Astrocyte of the cerebellum (primary cell): ENCODE results near the gene CLCN1.

ENCODE experiments used
- DNase-seq: peaks from one replicate; pipeline ENCODE4 v3.0.0-alpha.2; 2011; ENCODE audit warnings: low read depth
- H3K4me3 ChIP-seq: 2 replicates; pipeline ENCODE4 v1.5.1; 2011; ENCODE audit warnings: mild to moderate bottlenecking, low read depth, low read length, moderate library complexity
- in situ Hi-C: cut with HindIII; loops from 2 replicates; pipeline ENCODE4 v1.10.0; 2017; ENCODE audit warnings: low sequenced_read_pairs
- TF ChIP-seq, protein P1 (sequence below): IDR thresholded peaks from 2 replicates; pipeline ENCODE4 v1.5.1; 2012; ENCODE audit warnings: low read length, low read depth, moderate library complexity, mild to moderate bottlenecking; ENCODE audit errors: missing control alignments

Gene CLCN1

DNA sequence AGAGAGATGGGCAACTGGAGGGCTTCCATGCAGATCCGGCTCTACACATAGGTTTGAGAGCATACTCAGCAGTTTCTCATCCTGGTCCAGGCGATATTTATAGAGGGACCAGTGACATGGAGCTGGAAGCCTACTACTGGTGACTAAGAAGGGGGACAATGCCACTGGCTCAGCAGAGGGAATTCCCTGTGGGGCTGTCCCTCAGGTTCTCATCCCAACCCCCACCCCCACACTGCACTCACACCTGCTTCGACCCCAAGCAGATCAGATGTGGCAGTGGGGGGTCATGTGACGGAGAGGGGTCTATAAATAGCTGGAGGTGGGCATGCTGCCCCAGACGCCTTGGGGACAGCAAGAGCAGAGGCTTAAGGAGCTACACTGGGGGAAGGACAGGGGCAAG is at the start of gene CLCN1:
CLCN1 (plus strand) TSS at position 336 of the 400 bp plus-strand sequence. CDS start 102 bp downstream, outside the sequence.
- no peak for DNase-seq
- in situ Hi-C loops = no loop called here

DNA sequence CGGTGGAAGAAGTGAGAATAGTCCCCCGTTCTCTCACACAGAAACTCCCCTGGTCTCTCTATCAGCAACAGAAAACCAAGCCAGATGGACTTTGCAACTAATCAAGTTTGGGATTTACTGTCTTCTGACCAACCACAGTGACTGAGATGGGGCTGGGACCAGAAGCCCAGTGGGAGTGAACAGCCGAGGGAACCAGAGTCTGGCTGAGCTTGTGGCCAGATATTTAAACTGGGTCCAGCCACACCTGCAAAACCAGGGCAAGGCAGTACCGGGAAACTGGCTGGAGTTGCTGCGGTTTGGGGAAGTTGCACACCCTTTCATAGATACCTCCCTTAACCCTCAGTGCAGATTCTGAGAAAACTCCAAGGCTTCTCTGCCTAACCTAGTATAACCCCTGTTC is 46.7 kb upstream of the CLCN1 start:
- no peak for DNase-seq
- H3K4me3 ChIP-seq = no peak overlapping the region
- in situ Hi-C loops = no loop called here
- TF ChIP-seq, protein P1, sequence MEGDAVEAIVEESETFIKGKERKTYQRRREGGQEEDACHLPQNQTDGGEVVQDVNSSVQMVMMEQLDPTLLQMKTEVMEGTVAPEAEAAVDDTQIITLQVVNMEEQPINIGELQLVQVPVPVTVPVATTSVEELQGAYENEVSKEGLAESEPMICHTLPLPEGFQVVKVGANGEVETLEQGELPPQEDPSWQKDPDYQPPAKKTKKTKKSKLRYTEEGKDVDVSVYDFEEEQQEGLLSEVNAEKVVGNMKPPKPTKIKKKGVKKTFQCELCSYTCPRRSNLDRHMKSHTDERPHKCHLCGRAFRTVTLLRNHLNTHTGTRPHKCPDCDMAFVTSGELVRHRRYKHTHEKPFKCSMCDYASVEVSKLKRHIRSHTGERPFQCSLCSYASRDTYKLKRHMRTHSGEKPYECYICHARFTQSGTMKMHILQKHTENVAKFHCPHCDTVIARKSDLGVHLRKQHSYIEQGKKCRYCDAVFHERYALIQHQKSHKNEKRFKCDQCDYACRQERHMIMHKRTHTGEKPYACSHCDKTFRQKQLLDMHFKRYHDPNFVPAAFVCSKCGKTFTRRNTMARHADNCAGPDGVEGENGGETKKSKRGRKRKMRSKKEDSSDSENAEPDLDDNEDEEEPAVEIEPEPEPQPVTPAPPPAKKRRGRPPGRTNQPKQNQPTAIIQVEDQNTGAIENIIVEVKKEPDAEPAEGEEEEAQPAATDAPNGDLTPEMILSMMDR = no peak

More for the DNA sequence above, at the start of gene CLCN1:
- TF ChIP-seq, protein P1 = no peak
- H3K4me3 ChIP-seq = no peak within 1 kb of the TSS

DNA sequence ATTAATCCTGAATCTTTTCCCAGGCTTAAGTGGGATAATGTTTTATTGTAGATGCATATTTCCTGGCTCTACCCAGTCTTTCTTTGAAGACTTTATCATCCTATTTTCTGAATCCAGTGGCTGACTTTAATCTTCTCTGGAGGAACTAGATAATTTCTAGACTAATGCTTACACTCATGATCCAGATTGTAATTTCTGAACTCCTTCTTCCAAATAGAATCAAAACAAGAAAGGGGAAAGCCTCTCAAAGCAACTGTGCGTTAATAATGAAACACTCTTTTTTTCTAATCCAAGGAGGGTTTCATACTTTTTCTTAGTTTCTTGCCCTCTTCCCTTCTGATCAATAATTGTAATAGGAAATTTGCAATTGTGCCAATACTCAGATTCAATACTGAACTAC is 44.7 kb upstream of the CLCN1 start:
- TF ChIP-seq, protein P1 = no peak
- in situ Hi-C loops = no loop called here
- DNase-seq = no peak
- H3K4me3 ChIP-seq = no peak overlapping the region

DNA sequence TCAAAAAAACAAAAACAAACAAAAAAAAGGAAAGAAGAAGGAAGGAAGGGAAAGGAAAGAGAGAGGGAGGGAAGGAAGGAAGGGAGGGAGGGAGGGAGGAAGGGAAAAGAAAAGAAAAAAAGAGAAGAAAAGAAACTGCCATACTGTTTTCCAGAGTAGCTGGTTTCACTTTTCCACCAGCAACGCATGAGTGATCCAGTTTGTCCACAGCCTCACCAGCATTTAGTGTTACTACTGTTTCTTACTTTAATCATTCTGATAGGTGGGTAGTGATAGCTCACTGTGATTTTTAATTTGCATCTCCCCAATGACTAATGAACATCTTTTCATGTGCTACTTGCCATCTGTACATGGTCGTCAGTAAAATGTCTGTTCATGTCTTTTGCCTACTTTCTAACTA is 43.0 kb upstream of the CLCN1 start:
- in situ Hi-C loops = no loop called here
- TF ChIP-seq, protein P1 = no peak
- DNase-seq = no peak
- no peak overlapping the region for H3K4me3 ChIP-seq

DNA sequence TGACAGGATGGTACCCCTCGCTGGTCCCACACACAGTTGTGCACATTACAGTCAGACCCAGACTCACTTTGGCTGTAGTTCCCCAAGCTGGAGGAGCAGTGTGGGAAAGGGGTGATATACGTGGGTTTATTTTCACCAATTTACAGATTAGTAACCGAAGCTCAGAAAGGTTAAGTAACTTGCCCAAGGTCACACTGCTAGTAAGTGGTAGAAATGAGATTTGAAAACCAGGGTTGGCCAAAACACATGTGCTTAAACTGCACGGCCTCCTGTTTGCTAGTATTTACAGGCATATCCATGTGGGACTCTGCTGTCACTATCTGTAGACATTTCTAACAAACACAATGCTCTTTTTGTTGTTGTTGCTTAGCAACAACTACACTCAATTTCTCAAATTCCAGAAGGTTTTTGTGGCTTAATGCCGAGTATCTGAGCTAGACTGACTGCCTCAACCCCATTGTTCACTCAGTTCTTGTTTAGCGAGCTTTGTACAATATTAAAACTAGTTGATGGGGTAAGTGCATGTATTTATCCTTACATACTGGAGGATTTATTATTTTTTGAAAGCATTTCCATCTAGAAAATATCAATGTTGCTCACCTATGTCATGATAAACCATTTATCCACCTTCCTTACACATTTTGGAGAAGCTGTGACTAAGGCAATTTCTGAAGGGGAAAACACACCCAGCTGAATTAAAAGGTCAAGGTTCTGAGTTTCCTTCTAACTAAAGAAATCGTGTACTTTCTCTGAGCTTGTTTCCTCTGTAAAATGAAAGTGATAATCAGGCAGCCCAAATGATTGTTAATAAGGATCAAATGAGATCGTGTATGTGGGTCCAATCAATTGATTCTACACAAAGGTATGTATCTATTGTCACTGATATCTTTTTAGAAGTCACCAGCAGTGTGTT is 36.5 kb upstream of the CLCN1 start:
- no peak overlapping the region for H3K4me3 ChIP-seq
- TF ChIP-seq, protein P1 = no peak

DNA sequence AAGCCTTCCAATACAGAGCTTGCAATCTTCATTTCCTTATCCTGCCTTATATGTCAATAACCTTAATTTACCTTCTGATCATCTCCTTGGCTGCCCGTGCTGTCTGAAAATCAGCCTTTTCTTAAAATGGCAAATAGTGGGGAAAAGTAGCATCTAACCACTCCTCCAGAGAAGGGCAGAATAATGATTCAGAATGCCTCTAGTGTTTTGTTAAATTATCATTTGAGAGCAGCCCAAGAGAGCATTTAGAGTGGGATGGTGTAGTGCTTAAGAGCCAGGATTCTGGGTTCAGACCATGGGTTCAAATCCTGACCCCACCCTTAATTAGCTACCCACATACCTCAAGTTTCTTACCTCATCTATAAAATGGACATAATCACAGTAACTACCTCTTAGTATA is 35.8 kb upstream of the CLCN1 start:
- DNase-seq = no peak
- no peak overlapping the region for H3K4me3 ChIP-seq
- TF ChIP-seq, protein P1 = no peak
- in situ Hi-C loops = no loop called here

More for the DNA sequence above, 36.5 kb upstream of the CLCN1 start:
- in situ Hi-C loops = no loop called here
- peak; percentile 71 for DNase-seq
